Cerebellar nuclear complex (tissue), 1 donor: ENCODE data around the gene KSR1.

Experiments used
- DNase-seq, 2 experiments: peaks; one replicate each; lab custom pipeline; 2025; lab: John Stamatoyannopoulos, UW

KSR1 gene

DNA sequence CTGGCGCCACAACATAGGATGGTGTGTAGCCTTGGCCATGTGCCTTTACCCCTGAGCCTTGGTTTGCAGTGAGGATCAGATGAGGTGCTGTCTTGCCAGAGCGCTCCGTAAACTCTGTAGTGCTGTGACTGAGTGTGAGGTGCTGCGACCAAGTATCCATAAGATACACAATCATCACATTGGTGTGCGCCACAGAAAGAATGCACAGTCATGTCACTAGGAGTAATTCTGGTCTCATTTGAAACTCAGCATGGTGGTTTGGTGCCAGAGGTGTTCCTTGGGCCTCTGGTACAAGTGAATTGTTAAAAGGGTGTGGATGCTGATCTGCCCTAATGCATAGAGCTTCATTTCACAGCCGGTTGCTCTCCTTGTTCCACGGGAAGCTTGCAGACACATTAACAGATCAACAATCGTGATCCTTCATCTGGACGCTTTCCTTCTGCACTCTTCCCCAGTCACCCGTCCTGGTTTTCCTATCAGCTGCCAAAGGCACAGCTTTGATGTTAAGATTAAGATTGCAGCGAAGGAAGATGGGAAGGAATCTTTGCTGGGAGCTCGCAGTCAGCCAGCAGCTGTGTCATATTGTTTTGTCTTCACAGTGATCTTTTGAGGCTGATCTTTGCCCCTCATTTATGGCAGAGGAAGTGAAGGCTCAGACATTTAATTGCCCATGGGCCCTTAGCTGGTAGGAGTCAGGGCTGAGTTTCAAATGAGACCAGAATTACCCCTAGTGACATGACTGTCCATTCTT lies 79.1 kb downstream of the KSR1 start:
- DNase-seq = no peak

DNA sequence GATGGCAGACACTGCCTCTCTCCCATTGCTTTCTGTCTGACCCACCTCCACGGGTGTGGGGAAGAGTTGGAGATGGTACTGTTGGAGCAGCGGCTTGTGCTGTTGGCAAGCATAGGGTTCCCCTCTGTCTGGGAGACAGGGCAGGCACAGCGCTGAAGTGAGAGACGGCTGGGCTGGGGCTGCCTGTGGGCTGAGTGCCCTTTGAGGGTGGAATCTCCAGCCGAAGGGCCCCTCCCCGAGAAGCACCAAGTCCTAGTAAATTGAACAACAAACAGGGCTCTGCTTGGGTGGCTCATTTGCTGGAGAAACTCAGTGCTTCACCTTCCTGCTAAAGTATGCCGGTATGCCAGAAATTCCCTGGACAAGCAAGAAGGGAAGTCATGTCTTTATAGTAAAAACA lies 79.7 kb downstream of the KSR1 start:
- DNase-seq = no peak

DNA sequence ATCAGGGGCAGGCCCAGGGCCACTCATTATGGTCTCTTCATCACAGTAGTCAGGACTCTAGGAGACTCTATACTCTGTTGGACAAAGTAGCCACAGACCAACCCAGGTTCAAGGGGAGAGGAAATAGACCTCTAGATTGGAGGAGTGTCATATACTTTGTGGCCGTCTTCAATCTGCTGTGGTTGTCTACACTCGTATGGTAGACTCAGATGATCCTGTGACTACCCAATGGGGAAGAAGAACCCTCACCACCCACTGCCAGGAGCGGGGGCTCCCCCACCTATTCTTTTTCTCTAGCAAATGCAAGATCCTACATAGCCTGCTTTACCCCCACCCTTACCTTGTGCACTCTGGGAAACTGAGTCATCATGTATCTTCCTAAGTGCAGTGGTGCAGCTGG lies 80.5 kb downstream of the KSR1 start:
- no peak for DNase-seq

DNA sequence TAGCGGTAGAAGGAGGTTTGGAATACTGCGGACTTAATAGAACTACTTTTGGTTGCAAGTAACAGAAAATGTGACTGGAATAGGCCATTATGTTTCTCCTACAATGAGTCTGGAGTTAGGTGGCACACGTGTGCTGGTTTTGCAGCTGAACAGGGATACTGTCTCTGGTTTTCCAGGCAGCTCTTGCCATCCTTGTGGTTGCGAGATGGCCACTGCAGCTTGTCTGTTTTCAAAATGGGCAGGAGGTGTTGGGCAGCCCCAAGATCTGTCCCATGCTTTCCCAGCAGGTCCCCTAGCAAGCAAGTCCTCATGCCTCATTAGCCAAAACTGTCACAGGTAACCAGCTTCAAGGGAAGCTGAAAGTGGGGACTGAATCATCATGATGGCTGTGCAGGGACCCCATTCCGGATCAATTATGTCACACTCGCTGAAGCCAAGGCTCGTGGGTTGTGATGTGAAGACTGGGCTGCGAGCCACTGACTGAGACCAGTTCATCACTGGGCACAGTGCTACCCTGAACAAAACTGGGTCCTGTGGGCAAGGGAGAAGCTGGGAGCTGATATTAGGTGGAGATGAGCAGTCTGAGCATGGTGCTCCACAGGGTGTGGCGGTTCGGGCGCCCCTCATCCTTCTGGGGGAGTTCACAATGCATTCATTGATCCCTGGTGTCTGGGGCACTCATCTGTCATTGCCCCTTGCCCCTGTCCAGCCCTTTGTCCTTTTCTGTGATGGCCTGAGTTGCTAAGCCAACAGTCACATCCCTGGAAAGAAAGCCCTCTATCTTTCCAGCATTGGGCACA lies 82.1 kb downstream of the KSR1 start:
- DNase-seq = no peak

DNA sequence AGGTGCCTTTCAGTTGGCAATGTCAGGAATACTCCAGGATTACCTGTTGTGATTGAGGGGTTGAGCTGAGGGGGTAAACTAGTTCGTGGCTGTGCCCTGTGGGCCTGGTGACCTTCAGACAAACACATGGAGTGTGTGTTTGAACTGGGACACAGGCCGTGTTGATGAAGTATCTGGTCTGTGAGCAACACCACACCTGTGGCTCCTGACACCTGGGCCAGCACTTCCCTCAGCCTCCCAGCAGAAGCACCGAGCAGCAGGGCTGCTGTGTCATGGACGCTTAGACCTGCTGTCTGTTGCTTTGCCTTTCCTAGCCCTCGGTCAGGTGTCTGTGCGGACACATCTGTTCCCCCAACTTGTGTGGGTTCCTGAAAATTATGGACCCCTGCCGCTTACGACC lies 82.9 kb downstream of the KSR1 start:
- DNase-seq = no peak

DNA sequence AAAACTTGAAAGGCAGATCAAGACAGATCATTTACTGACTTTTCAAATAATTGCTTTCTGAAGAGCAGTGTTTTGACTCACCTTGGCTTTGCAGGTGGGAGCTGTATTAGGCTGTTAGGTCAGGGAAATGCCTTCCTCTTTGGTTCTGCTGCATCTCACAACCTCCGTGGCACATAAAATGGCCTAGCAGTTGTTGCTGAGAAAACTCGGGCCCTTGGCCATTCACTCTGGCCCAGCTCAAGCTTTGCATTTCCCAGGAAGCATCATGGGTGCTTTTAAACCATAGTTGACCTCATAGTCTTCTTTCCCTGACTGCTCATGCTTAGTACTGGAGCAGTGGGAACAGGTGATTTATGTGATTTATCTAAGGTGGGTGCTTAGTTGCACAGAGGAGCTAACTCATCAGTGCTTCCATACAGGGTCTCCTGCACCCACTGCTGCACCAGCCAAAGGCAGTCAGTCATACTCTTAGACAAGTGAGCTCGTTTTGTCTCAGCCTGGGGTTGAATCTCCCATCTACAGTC lies 83.6 kb downstream of the KSR1 start:
- no peak for DNase-seq

DNA sequence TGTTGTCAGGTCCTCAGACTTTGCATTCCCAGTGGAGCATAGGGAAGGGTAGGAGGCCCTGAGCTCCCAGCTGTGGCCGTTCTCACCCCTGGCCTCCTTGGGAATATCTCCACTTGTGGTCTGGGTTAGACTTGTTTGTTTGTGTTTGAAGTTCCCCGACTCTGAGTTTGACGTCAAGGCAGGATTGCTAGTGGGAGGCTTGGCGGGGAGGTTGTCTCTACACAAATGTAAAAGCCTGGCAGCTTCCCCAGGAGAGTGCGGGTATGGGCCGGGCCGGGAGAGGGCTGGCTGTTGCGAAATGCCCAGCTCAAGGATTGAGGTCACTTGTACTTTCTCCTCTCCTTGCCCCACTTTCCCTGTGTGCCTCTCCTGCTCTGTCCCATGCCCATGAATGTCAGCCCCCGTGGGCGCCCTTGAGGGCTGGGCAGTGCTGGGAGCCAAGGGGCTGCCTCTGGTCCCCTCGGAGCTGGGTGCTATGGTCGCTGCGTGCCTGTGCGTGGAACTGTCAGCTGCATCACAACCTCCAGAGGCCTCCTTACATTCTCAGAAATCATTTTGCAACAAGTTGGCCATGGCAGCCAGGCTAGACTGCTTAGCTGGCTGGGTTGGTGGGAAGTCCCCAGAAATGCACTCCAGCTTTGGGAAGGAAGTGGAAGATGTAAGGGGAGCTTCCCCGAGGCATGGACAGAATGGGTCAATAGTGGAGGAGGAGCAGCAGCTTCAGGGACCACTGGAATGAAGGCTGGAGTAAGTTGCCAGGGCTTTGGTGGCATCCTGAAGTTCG lies 84.3 kb downstream of the KSR1 start:
- no peak for DNase-seq

DNA sequence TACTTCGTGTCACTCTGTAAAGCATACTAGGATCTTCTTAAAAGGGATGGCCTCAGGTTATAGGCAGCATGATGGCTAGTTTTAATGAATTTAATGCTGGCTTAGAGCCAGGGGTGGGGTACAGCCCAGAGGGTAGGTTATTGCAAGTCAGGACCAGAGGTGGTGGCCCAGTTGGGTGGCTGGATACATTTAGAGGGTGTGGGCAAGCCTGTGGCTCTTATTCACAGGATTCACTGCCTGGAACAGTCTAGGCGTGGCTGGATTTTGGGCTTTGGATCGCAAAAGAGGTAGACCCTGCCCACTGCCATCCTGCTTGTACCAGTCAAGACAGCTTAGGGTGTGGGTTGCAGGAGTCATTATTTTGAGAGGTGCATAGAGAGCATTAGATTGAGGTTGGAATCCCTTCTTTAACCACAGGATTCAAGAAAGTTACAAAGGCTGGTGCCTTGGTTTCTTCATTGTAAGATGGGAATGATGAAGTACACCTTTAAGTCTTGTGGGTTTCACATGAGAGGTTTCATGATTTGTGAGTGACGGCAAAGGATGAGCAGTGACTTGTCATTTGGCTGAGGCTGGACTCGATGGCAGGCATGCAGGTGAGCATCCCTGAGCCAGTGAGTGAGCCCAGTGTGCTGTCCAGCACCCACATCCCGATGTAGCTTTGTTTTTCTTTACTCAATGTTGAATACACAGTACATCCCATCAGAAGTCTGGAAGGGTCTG lies 85.2 kb downstream of the KSR1 start:
- DNase-seq = no peak

DNA sequence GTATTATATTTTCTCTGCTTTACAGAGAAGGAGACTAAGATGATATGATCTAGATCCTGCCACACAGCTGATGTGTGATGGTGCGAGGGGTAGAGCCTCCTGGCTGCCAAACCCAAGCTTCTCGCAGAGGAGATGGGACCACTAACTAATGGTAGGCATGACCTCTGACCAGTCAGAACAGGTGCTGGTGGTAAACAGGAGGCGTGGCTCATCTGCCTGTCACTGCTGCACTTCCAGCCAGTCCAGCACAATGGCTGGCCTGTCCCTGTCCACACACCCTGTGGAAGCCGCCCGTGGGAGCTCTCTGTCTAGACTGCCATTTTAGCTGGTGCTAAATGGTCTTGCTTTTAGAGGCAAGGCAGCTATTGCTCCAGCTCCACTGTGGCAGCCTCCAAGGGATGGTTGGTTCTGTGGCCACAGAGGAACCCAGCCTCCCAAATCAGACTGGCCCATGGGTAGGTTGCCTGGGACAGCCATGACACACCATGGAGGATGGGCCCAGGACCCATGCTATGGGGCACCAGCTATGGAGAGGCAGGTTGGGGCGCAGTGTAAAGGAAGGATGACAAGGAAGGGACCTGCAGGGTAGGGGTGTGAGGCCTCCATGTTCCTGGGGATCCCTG lies 86.7 kb downstream of the KSR1 start:
- no peak for DNase-seq

DNA sequence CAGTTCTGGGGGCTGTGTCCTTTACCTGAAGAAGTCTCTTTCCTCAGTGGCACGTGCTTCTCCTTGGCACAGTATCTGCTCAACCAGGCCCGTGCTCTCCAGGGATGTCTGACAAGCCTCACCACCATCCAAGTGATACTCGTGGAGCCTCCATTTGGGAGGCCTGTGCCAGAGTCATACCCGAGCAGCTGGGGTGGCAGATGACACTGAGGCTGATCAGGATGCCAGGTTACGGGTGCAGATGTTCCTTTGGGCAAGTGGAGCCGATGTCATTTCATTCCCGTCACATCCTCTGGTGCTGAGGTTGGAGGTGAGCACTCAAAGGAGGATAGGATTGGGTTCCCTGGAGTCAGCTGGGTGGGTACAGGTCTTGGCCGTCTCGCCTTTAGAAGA lies 87.2 kb downstream of the KSR1 start:
- no peak for DNase-seq

DNA sequence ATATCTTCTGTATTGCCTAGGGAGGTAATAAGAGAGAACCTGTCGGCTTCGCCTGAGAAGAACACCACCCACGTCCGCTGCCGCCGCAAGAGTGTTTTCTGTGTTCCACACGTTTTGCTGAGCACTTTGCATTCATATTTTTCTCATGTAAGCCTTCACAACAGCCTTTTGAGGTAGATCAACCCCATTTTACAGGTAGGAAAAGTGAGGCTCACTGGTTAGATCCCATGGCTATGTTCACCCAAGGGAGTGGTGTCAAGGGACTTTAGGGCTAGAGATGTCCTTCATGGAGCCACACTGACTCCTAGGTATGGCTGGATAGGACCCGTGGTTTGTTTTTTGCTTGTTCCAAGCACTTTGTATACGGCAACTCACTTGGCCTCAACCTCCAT lies 87.7 kb downstream of the KSR1 start:
- no peak for DNase-seq

DNA sequence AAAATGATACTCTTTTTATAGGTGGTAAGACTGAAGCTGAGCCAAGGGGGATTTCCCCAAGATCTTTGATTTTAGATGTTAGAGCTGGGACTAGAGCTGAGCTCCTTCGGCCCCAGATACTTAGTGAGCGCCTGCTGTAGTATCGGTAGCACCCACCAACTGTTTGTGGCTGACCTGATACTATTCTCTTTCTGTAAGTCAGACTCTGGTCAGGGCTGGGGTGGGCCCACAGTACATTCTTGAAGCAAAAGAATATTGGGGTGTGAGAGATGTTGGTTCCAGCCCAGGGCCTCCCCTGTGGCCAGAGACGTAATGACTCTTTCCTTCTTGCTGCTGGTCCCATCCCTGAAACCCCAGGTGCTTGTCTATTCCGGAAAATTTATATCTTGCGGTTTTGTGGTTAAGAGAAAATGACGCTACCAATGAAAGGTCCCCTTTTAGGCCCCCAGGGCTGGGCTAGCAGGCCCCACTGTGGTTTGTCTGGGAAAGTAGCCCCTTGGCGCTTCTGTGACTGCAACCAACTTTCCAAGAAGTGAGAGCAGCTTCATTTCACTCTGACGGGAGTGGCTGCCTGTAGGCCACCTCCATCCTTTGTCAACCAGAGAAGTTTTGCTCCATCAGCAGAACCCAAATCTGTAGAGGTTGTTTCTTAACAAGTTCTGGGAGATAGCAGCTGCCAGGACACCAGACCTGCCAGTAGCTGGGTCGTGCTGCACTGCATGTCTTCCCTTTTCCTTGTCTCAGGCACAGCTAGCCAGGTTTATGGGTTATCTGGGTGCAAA lies 88.3 kb downstream of the KSR1 start:
- DNase-seq = no peak

DNA sequence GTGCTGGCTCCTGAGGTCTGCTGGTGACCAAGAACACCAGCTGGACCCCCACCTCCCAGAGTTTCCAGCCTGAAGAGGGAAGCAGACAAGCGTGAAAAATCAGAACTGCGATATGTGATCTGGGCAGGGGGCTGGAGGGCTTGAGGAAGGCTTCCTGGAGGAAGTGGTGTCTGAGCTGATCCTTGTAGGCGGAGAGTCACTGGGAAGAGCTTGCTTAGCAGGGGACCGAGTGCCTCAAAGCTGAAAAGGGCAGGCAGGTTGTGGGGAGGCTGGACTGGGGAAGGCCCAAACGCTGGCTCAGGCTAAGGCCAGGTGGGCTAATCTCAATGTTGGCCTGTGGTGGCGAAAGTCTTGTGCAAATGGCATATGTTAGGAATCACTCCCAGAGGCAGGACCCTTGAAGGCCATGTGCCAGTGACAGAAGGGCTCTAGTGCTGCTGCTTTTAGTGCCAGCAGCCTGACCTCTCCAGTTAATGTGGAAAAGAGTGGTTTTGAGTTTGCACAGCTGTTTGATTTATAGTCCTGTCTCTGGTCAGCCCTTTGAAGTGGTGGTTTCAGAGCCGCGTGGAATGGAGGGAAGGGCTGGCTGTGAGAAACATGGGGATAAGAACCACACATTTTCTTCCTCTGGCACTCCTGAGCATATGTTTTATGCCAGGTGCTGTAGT lies 89.4 kb downstream of the KSR1 start:
- DNase-seq = no peak

DNA sequence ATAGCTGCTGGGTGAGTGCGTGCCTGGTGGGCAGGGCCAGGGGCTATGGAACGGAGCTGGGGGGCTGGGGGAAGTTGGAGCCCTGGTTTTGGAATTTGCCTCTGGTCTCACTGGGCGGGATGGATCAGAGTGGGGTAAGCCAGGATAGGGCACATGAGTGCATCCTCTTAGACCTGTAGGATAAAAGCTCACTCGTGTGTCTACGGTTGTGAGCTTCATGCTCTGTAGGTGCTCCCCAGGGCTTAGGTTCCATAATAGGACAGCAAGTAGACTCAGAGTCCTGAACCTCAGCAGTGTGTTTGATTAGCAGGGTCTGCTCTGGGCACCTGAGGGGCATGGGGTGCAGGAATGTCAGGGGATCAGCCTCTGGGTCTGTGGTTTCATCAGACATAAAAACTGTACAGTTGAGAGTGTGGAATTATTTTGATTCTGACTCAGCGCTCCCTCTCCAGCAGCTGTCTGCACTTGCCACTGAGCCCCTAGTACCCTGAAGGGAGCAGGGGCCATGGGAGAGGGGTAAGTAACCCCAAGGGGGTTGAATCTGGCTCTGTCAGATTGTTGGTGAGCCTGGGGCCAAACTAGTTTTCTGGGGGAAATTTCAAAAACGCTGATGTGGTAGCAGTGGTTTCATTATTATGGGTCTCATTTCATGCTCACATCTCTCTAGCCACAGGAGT lies 90.5 kb downstream of the KSR1 start:
- DNase-seq = no peak

DNA sequence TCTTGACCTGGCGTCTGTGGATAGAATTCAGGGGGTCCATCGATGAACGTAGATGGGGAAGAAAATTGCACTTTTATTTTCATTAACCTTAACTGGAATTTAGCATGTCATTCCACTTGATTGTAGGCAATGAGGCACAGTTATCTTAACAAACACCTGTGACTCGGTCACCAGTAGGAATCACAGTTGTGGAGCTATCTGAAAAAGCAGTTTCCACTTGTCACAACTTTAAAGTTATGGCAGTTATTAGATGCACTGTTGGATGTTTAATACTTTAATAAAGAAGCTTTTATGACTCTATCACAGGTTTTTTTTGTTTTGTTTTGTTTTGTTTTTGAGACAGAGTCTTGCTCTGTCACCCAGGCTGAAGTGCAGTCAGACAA lies 91.0 kb downstream of the KSR1 start:
- DNase-seq = no peak

DNA sequence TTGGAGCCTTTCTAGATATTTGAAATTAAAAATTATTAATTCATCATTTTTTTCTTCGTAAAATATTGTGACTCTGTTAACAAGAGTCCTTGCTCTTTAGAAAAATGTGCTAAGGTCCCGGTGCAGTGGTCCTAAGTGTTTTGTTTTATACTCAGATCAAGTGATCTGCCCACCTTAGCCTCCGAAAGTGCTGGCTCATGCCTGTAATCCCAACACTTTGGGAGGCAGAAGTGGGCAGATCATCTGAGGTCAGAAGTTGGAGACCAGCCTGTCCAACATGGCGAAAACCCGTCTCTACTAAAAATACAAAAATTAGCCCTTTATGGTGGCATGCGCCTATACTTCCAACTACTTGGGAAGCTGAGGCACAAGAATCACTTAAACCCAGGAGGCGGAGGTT lies 92.1 kb downstream of the KSR1 start:
- DNase-seq = no peak

DNA sequence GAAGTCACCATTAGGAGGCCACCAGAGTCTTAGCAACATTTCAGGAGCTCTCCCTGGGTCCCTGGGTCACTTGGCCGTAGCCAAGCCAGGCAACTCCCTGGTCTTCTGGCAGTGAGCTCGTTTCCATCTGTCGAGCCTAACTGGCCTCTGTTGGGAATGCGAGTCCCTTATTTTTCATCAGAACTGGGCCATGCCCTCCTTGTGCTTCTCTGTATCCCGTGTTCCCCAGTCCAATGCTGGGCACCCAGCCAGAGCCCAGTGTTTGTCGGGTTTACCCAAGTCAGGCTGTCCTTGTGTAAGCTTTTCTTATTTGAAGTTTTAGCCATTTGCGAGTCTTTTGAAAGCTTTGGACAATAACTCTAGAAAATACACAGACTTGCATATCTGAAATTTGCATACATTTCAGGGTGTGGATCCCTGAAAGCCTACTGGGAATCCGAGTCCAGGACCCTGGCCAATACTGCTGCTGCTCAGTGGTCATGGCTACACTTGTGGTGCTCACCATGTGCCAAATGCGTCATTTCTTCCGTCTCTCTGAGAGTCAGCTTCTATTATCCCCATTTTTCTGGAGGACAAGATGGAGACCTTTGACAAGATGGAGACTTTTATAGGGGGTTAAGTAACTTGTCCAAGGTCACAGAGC lies 93.1 kb downstream of the KSR1 start:
- peak in 1 of 2 experiments; percentile 71 for DNase-seq

DNA sequence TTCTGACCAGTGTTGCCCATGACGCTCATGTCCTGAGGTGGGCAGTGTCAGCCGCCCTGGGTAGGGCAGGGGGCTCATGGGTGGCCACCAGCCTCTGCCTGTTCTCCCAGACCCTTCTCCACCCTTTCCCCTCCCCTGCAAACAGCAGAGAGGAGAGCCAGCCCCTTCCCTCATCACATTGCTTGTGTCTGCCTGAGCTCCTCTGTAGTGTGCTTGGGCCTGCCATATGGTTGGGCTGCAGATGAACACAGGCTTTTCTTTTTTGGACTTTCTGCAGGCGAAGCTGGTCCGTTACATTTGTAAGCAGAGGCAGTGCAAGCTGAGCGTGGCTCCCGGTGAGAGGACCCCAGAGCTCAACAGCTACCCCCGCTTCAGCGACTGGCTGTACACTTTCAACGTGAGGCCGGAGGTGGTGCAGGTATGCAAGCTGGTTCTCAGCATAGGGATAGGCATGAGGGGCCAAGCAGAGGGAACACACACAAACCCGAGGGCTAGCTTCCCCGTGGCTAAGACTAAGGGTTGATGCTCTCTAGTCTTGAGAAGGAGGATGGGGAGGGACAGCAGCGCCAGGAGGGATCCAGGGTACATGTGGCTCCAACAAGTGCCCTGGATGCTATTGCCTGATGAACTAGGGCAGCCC lies 94.2 kb downstream of the KSR1 start:
- no peak for DNase-seq
